IMR-90 (cell line): ENCODE measurements around the gene CRACDL. TPM values are rescaled to one million over a fixed set of nuclear protein-coding genes. Genes with fewer than 3 reads are reported as not detected.

Experiments used
- ATAC-seq: fragments of 200-7000 bp; cut with Tn5 transposase; 2 replicates; pipeline ENCODE4 v1.9.1; 2020; ENCODE audit warnings: low read depth, mild to moderate bottlenecking, moderate library complexity
- BruUV-seq: library from RNA; stranded (reverse); fragments of 400-500 nt; replicated peaks from 2 replicates; lab custom pipeline; 2021; lab: Mats Ljungman, UMichigan
- CTCF ChIA-PET: fragments of 300-600 bp; formaldehyde crosslinking; extraction: SDS; loops from one replicate; lab custom pipeline; 2021; ENCODE audit warnings: antibody characterized with exemption; lab: Yijun Ruan, JAX
- POLR2A ChIA-PET: fragments of 300-600 bp; sonication (Branson Sonifier 250); formaldehyde crosslinking; loops from one replicate; lab custom pipeline; 2022; ENCODE audit warnings: antibody characterized with exemption; ENCODE audit not compliant: unreplicated experiment; lab: Charles Lee
- DNase-seq: peaks from one replicate; pipeline ENCODE4 v3.0.0; 2013
- H2AFZ ChIP-seq: replicated peaks from 2 replicates; pipeline ENCODE3; 2013; ENCODE audit warnings: low read length, mild to moderate bottlenecking; ENCODE audit not compliant: poor library complexity
- H2AK5ac ChIP-seq: 2 replicates; pipeline ENCODE4 v1.6.1; 2013; ENCODE audit warnings: low read depth, low read length, inconsistent platforms
- H2AK9ac ChIP-seq: replicated peaks from 2 replicates; pipeline ENCODE3; 2013; ENCODE audit warnings: mild to moderate bottlenecking, low read depth, low read length, moderate library complexity; ENCODE audit not compliant: poor library complexity
- H2BK120ac ChIP-seq: 2 replicates; pipeline ENCODE4 v1.6.1; 2013; ENCODE audit warnings: low read depth, low read length, inconsistent platforms
- H2BK15ac ChIP-seq: 3 replicates; pipeline ENCODE4 v1.6.1; 2013; ENCODE audit warnings: low read depth, low read length, inconsistent platforms
- H2BK20ac ChIP-seq: 2 replicates; pipeline ENCODE4 v1.6.1; 2013; ENCODE audit warnings: low read depth, mild to moderate bottlenecking, inconsistent platforms, low read length, moderate library complexity
- H2BK5ac ChIP-seq: 2 replicates; pipeline ENCODE4 v1.6.1; 2013; ENCODE audit warnings: mild to moderate bottlenecking, low read depth, low read length, inconsistent platforms; ENCODE audit not compliant: poor library complexity, severe bottlenecking
- H3K14ac ChIP-seq: replicated peaks from 2 replicates; pipeline ENCODE4 v1.6.1; 2013; ENCODE audit warnings: low read depth, low read length, inconsistent platforms
- H3K18ac ChIP-seq: 2 replicates; pipeline ENCODE4 v1.6.1; 2013; ENCODE audit warnings: low read depth, low read length, control low read depth
- H3K23ac ChIP-seq: 2 replicates; pipeline ENCODE4 v1.6.1; 2013; ENCODE audit warnings: low read depth, low read length, inconsistent platforms
- H3K27ac ChIP-seq: 2 replicates; pipeline ENCODE4 v1.5.1; 2013; ENCODE audit warnings: mild to moderate bottlenecking, control low read depth, low read length; ENCODE audit not compliant: insufficient read depth
- H3K27me3 ChIP-seq: 2 replicates; pipeline ENCODE4 v1.6.1; 2013; ENCODE audit warnings: low read length; ENCODE audit not compliant: control insufficient read depth, insufficient read depth
- H3K36me3 ChIP-seq: 2 replicates; pipeline ENCODE4 v1.6.1; 2013; ENCODE audit warnings: low read length, mixed read lengths; ENCODE audit not compliant: control insufficient read depth, insufficient read depth
- H3K4ac ChIP-seq: 2 replicates; pipeline ENCODE4 v1.6.1; 2013; ENCODE audit warnings: low read depth, low read length, inconsistent platforms
- H3K4me1 ChIP-seq: 2 replicates; pipeline ENCODE4 v1.6.1; 2013; ENCODE audit warnings: low read length, mixed read lengths; ENCODE audit not compliant: control insufficient read depth, insufficient read depth
- H3K4me2 ChIP-seq: 2 replicates; pipeline ENCODE4 v1.6.1; 2013; ENCODE audit warnings: low read depth, mild to moderate bottlenecking, control low read depth, low read length, moderate library complexity
- H3K4me3 ChIP-seq: 2 replicates; pipeline ENCODE4 v1.5.1; 2013; ENCODE audit warnings: low read depth, mild to moderate bottlenecking, control low read depth, low read length, moderate library complexity; ENCODE audit not compliant: insufficient read depth
- H3K56ac ChIP-seq: 2 replicates; pipeline ENCODE4 v1.6.1; 2013; ENCODE audit warnings: low read length, inconsistent platforms; ENCODE audit not compliant: insufficient read depth; ENCODE audit errors: extremely low read depth
- H3K79me1 ChIP-seq, 2 experiments: 2 replicates each; pipeline ENCODE4 v1.6.1; 2013; ENCODE audit warnings: low read length in 2 of 2, inconsistent platforms in 1 of 2, low read depth in 1 of 2
- H3K9ac ChIP-seq: 2 replicates; pipeline ENCODE4 v1.6.1; 2013; ENCODE audit warnings: low read depth, low read length, control low read depth
- H3K9me1 ChIP-seq: 2 replicates; pipeline ENCODE4 v1.6.1; 2013; ENCODE audit warnings: low read length, inconsistent platforms; ENCODE audit not compliant: insufficient read depth
- H3K9me3 ChIP-seq: 2 replicates; pipeline ENCODE4 v1.6.1; 2013; ENCODE audit warnings: low read length; ENCODE audit not compliant: control insufficient read depth, insufficient read depth
- H4K20me1 ChIP-seq: 2 replicates; pipeline ENCODE4 v1.6.1; 2013; ENCODE audit warnings: low read length, inconsistent platforms; ENCODE audit not compliant: insufficient read depth
- H4K5ac ChIP-seq: 2 replicates; pipeline ENCODE4 v1.6.1; 2013; ENCODE audit warnings: mild to moderate bottlenecking, low read depth, low read length, control low read depth
- H4K8ac ChIP-seq, 2 experiments: 2 replicates each; pipeline ENCODE4 v1.6.1; 2013; ENCODE audit warnings: low read depth in 2 of 2, low read length in 2 of 2, control low read depth in 1 of 2, inconsistent platforms in 1 of 2
- H4K91ac ChIP-seq: 2 replicates; pipeline ENCODE4 v1.6.1; 2013; ENCODE audit warnings: low read depth, low read length, inconsistent platforms; ENCODE audit not compliant: insufficient read depth
- BHLHE40 ChIP-seq: fragments of 150-350 bp; IDR thresholded peaks from 2 replicates; pipeline ENCODE4 v1.6.1; 2016; ENCODE audit warnings: mild to moderate bottlenecking, low read depth, low read length
- CEBPB ChIP-seq: IDR thresholded peaks from 2 replicates; pipeline ENCODE4 v1.6.1; 2012; ENCODE audit warnings: low read depth, low read length, improper control_type of control experiment
- MXI1 ChIP-seq: IDR thresholded peaks from 2 replicates; pipeline ENCODE4 v1.6.1; 2012; ENCODE audit warnings: low read depth, mild to moderate bottlenecking, low read length, moderate library complexity, borderline replicate concordance
- NFE2L2 ChIP-seq: fragments of 150-350 bp; IDR thresholded peaks from 2 replicates; pipeline ENCODE4 v1.6.1; 2016; ENCODE audit warnings: low read depth, mild to moderate bottlenecking, low read length
- POLR2A ChIP-seq: IDR thresholded peaks from 2 replicates; pipeline ENCODE4 v1.6.1; 2012; ENCODE audit warnings: mild to moderate bottlenecking, low read depth, low read length
- USF2 ChIP-seq: fragments of 150-350 bp; IDR thresholded peaks from 2 replicates; pipeline ENCODE4 v1.6.1; 2017; ENCODE audit warnings: mild to moderate bottlenecking, antibody characterized with exemption, low read length, low read depth
- whole genome bisulfite sequencing, 2 experiments: methylation state at CpG; one replicate each; pipeline versions ENCODE4 v1.1.5 to v1.1.7; 2013; ENCODE audit warnings: missing lambda C conversion rate in 2 of 2; ENCODE audit not compliant: insufficient read length in 1 of 2; ENCODE audit errors: extremely low coverage in 2 of 2; 5-methylcytosine and 5-hydroxymethylcytosine counted together
- dilution Hi-C: fragments of 300-500 bp; cut with HindIII; formaldehyde crosslinking; loops from one replicate; pipeline ENCODE4 v1.14.3; 2018; ENCODE audit warnings: low sequenced_read_pairs; ENCODE audit not compliant: unreplicated experiment
- in situ Hi-C: fragments of 300-500 bp; cut with MboI; formaldehyde crosslinking; loops from 3 replicates; pipeline ENCODE4 v1.14.3; 2019; ENCODE audit warnings: low sequenced_read_pairs, inconsistent platforms, mixed read lengths
- intact Hi-C: fragments of 100-400 bp; cut with micrococcal nuclease; formaldehyde crosslinking; loops from 2 replicates; pipeline ENCODE4 v1.10.0; 2022
- polyA plus RNA-seq, 3 experiments: library from polyadenylated mRNA; depleted of rRNA; stranded (reverse); fragments of >200 nt; gene quantifications; 2 replicates each; pipeline ENCODE4 v1.2.3, GENCODE V29; 2012; ENCODE audit warnings: low replicate concordance in 1 of 3
- total RNA-seq: library from RNA; depleted of rRNA; stranded (reverse); fragments of >200 nt; gene quantifications from 2 replicates; pipeline ENCODE4 v1.2.3, GENCODE V29; 2012

CRACDL gene
- total and polyA plus RNA-seq, 2 of the 4 experiments (the other 2 are of a cell fraction) = not detected

DNA sequence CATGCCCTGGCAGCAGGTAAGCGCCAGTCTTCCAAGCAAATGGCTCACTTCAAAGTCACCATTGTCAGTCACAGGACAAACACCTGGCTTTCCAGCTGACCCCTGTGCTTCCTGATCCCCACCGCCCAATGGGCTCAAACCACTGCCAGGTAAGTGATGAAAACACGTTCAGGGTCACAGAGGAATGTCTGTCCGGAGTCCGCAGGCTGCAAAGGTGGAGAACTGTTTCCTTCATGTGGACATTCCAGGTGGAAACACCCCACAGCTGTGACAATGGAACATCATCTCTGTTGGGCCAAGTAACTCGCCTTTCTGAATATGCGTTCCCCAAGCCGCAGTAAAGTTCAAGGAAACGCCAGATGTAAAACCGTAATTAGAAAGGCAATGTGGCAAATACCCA is 86.0 kb downstream of the CRACDL start:
- no peak overlapping the region for H3K14ac ChIP-seq
- H3K18ac ChIP-seq = no peak overlapping the region
- ChIA-PET POLR2A (no interaction called here), CTCF (no interaction called here)
- H2AFZ ChIP-seq = no peak overlapping the region
- no peaks in the 10 kb centered on the region for H3K36me3 ChIP-seq
- no peak overlapping the region for H4K5ac ChIP-seq
- H3K27ac ChIP-seq = no peak overlapping the region
- H3K9ac ChIP-seq = no peak overlapping the region
- H3K23ac ChIP-seq = no peak overlapping the region
- H4K8ac ChIP-seq = no peak overlapping the region
- H4K20me1 ChIP-seq = no peaks in the 10 kb centered on the region
- no peak overlapping the region for H2AK5ac ChIP-seq
- in situ Hi-C loops (no loop called here), intact Hi-C loops (no loop called here), dilution Hi-C loops (no loop called here)
- H3K9me3 ChIP-seq = no peaks in the 10 kb centered on the region
- H3K9me1 ChIP-seq = no peaks in the 10 kb centered on the region
- WGBS, 2 experiments = 45% methylated on average over 4 of the region's 10 CpGs; no CpG with 5 or more reads in 1 of the 2 experiments
- no peak overlapping the region for H2AK9ac ChIP-seq
- H2BK120ac ChIP-seq = no peak overlapping the region
- TF ChIP-seq MXI1 (no peak), CEBPB (no peak), USF2 (no peak), NFE2L2 (no peak), POLR2A (no peak), BHLHE40 (no peak)
- BruUV-seq = no TSS peak
- H2BK20ac ChIP-seq = no peak overlapping the region
- no peak overlapping the region for H3K4me2 ChIP-seq
- H3K4me3 ChIP-seq = no peak overlapping the region
- H4K91ac ChIP-seq = no peak overlapping the region
- H2BK5ac ChIP-seq = no peak overlapping the region
- H3K4me1 ChIP-seq = no peaks in the 10 kb centered on the region
- no peak overlapping the region for H2BK15ac ChIP-seq
- no peak for ATAC-seq
- H3K27me3 ChIP-seq = no peaks in the 10 kb centered on the region; the same call in none of the 2 replicates
- H3K4ac ChIP-seq = no peak overlapping the region
- no peaks in the 10 kb centered on the region for H3K79me1 ChIP-seq
- DNase-seq = no peak
- no peak overlapping the region for H3K56ac ChIP-seq
